ENCODE data around the gene EFNA5. TPM values are rescaled to one million over a fixed set of nuclear protein-coding genes. Genes with fewer than 3 reads are reported as not detected.

The EFNA5 gene
- total and polyA plus RNA-seq, 2 of the 8 experiments (the other 6 are each of a cell fraction or from before 2014, with no cell fraction given): 9.6 to 21.8 TPM

DNA sequence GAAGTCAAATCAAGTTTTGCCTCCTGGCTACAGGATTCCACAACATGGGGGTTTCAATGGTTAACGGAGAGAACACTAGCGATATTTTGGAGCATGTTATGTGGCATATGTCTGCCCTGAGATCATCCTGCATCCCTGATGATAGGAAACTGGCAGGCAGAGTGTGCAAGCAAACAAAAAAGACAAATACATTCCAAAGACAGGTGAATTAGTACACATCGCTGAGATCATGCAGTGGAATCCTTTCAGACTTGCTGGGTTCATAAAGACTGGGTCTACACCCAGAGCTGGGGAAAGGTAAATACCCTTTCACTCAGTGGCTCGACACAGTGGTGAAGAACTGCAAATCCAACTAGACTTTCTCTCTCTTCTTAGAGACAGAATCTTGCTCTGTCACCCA is 286.5 kb downstream of the EFNA5 start:
- no peak overlapping the region for H3K56ac ChIP-seq (replicated peaks; ENCODE audit: insufficient read length, low read depth, low read length)
- no peak overlapping the region for H2BK120ac ChIP-seq (replicated peaks; ENCODE audit: low read depth, low read length)
- H3K23me2 ChIP-seq (ENCODE audit: low read depth, low read length): no peaks in the 10 kb centered on the region
- no peak overlapping the region for H3K18ac ChIP-seq (ENCODE audit: extremely low read depth, low read length)
- no peak overlapping the region for H3K4me2 ChIP-seq (ENCODE audit: insufficient read depth in 1 of 2, low read depth in 2 of 2, low read length in 2 of 2)
- H3K9me3 ChIP-seq (ENCODE audit: insufficient read depth in 2 of 2, low read depth in 1 of 2, low read length in 1 of 2): no peaks in the 10 kb centered on the region
- H3K23ac ChIP-seq (ENCODE audit: insufficient read length): no peak overlapping the region
- H3K36me3 ChIP-seq (ENCODE audit: control insufficient read depth in 2 of 4, insufficient read depth in 4 of 4, low read length in 3 of 4): no peaks in the 10 kb centered on the region
- H3K9ac ChIP-seq (replicated peaks in 1 of 4; ENCODE audit: extremely low read depth in 1 of 4, low read depth in 3 of 4, low read length in 3 of 4): no peak overlapping the region
- H2AK5ac ChIP-seq (ENCODE audit: low read depth, low read length): no peak overlapping the region
- H4K5ac ChIP-seq (ENCODE audit: insufficient read length, low read depth, low read length): no peak overlapping the region
- H2BK5ac ChIP-seq (ENCODE audit: low read depth, low read length): no peak overlapping the region
- WGBS, 2 experiments (ENCODE audit: extremely low coverage in 1 of 2, insufficient coverage in 1 of 2, insufficient read length in 1 of 2, insufficient replicate concordance in 2 of 2, low coverage in 1 of 2, low lambda C conversion rate in 2 of 2, missing lambda C conversion rate in 1 of 2): 94% methylated on average over 4 of the region's 4 CpGs; no CpG with 5 or more reads in 1 of the 2 experiments
- no peak overlapping the region for H3K27ac ChIP-seq (ENCODE audit: low read depth, low read length)
- peaks cover 0 to 11% (median 6%) of the 10 kb centered on the region in 4 experiments; a peak in 5 of 7 replicates for H3K4me1 ChIP-seq (replicated peaks in 1 of 4; ENCODE audit: control insufficient read depth in 3 of 4, insufficient read depth in 4 of 4, low read length in 3 of 4)
- H4K8ac ChIP-seq (ENCODE audit: extremely low read depth, insufficient read depth, low read length): no peak overlapping the region
- H4K91ac ChIP-seq (replicated peaks; ENCODE audit: insufficient read length, low read length): no peak overlapping the region
- TF ChIP-seq SP4 (IDR thresholded peaks at IDR 0.05; ENCODE audit: low read length): no peak
- TF ChIP-seq KDM5A (IDR thresholded peaks at IDR 0.05; ENCODE audit: low read length): no peak
- TF ChIP-seq, protein P1, sequence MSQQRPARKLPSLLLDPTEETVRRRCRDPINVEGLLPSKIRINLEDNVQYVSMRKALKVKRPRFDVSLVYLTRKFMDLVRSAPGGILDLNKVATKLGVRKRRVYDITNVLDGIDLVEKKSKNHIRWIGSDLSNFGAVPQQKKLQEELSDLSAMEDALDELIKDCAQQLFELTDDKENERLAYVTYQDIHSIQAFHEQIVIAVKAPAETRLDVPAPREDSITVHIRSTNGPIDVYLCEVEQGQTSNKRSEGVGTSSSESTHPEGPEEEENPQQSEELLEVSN (IDR thresholded peaks at IDR 0.05): no peak
- no peak for TF ChIP-seq TEAD4 (IDR thresholded peaks at IDR 0.05; ENCODE audit: low read depth, low read length)
- TF ChIP-seq ASH2L (IDR thresholded peaks at IDR 0.05; ENCODE audit: low read length): no peak
- H3K27me3 ChIP-seq (replicated peaks in 1 of 4; ENCODE audit: control insufficient read depth in 3 of 4, extremely low read depth in 1 of 4, insufficient read depth in 3 of 4, low read length in 3 of 4): no peaks in the 10 kb centered on the region
- H2BK15ac ChIP-seq (ENCODE audit: low read length): no peak overlapping the region
- no peak for FAIRE-seq
- H2AFZ ChIP-seq (ENCODE audit: low read length): no peak overlapping the region
- H3K79me2 ChIP-seq (ENCODE audit: control insufficient read depth in 1 of 2, insufficient read depth in 2 of 2, low read length in 2 of 2): no peaks in the 10 kb centered on the region
- H2BK20ac ChIP-seq (ENCODE audit: low read length): no peak overlapping the region
- H4K20me1 ChIP-seq (replicated peaks in 1 of 2; ENCODE audit: control insufficient read depth in 1 of 2, insufficient read depth in 2 of 2, low read length in 2 of 2): no peaks in the 10 kb centered on the region
- CTCF ChIA-PET (ENCODE audit: partially characterized antibody): no interaction called here
- H3K4me3 ChIP-seq (ENCODE audit: extremely low read depth in 1 of 4, insufficient read depth in 2 of 4, low read depth in 3 of 4, low read length in 4 of 4): no peak overlapping the region
- POLR2A ChIA-PET (ENCODE audit: partially characterized antibody): no interaction called here
- H3K4ac ChIP-seq (replicated peaks; ENCODE audit: insufficient read length, low read depth, low read length): no peak overlapping the region
- DNase-seq (ENCODE audit: low read depth in 1 of 2, low spot score in 2 of 2): no peak
- no peaks in the 10 kb centered on the region for H3K79me1 ChIP-seq (ENCODE audit: low read depth, low read length)
- no peak overlapping the region for H3K14ac ChIP-seq (ENCODE audit: insufficient read length)
- no peak overlapping the region for H2BK12ac ChIP-seq (ENCODE audit: low read depth, low read length)

Data from H1 (cell line).